IPS DF 4.7 (cell line): ENCODE measurements around the gene RMND5A.

Experiments used
- DNase-seq: peaks from one replicate; pipeline ENCODE4 v3.0.0-alpha.2; 2013; ENCODE audit warnings: low spot score; ENCODE audit errors: extremely low read depth

Gene RMND5A

GRCh38 chr2:86790676-86791572, 70.8 kb downstream of the RMND5A start, which contains the start of gene CD8A:
TSS of gene CD8A (minus strand) at chr2:86790913. CDS start at chr2:86790825, 88 bp downstream.
- no peak for DNase-seq

DNA sequence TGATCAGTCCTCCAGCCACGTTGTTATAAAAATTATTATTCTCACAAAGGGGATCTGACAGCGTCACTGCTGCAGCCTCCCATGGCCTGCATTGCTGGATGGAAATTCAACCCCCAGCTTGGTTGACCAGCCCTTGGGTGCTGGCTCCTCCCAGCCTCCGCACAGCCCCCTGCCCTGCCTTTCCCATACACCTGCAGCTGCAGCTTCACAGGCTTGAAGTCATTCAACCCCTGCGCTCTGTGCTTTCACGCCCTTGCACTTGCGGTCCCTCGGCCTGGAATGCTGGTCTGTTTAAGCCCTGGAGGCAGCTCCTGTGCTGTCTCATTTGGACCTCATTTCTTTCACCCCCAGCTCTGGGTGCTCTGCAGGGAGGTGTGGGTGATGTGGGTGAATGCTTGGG, 71.5 kb downstream of the RMND5A start:
- DNase-seq: no peak

GRCh38 chr2:86793752-86794151, 73.7 kb downstream of the RMND5A start:
- no peak for DNase-seq

DNA sequence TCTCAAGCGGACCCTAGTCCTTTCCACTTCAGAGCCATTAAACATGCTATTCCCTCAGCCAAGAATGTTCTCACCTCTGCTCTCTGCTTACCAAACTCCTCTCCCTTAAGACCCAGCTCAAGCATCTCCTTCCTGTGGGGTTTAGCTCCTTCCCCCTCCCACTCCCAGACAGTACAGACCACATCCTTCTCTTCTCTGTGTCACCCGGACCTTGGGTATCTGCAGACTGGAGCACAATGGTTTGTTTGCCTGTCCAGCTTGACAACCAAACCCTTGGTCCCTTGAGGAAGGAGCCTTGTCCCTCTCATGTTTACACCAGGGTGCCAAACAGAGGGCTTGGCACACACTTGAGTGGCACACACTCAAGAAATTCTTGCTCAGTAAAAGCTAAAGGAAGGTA, 74.8 kb downstream of the RMND5A start:
- DNase-seq: no peak

DNA sequence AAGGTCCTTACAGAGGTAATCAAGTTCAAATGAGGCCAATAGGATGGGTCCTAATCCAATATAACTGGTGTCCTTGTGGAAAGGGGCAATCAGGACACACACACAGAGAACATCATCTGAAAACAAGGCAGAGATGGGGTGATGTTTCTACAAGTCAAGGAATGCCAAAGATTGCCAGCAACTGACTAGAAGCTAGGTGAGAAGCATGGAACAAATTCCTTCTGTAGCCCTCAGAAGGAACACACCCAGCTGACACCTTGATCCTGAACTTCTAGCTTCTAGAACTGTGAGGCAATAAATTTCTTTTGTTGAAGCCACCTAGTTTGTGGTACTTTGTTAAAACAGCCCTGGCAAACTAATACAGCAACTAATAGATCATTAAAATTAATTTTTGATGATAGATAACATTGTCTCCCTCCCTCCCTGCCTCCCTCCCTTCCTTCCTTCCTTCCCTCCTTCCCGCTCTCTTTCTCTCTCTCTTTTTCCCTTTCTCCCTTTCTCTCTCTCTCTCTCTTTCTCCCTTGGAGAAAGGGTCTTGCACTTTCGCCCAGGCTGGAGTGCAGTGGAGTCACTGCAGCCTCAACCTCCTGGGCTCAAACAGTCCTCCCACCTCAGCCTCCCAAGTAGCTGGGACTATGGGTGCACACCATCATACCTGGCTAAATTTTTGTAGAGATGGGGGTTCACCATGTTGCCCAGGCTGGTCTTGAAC, 80.9 kb downstream of the RMND5A start:
- DNase-seq: no peak

DNA sequence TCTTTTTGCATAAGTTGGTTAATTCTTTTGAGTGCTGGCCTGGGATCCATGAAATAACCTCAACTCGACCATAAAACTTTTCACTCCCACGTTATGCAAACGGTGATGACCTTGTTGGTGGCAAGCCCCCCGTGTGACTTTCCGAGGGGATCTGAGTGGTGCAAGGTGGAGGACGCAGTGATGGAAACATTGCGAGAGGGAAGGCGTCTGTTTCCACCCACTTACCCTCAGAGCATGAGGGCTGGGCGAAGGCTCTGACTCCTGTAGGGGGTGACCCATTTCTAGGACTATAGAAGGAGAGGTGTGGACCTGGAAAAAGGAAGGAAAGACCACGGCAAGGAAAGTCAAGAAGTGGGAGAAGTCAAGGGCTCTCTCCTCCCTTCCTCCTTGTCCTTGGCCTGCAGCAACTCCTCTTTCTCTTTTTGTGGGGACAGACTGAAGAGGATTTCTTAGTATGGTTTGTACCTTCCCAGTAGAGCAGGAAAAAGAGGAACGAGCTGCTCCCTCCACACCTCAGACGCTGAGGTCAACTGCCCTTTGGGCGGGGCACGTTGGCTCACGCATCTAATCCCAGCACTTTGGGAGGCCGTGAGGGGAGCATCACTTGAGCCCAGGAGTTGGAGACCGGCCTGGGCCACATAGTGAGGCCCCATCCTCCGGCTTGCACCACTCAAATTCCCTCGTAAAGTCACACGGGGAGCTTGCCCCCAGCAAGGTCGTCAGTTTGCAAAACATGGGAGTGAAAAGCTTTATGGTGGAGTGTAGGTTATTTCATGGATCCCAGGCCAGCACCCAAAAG, 86.2 kb downstream of the RMND5A start:
- DNase-seq: no peak

DNA sequence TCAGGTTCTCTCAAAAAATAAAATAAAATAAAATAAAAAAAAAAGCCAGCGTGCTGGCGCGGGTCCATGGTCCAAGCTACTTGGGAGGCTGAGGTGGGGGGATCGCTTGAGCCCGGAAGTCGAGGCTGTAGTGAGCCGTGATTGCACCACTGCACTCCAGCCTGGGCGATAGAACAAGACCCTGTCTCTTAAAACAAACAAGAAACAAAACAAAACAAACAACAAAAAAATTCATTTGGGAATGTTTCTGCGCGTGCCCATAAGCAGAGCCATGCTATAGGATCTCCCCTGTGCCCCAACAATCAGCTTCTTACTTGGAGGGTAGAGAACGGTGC, 87.0 kb downstream of the RMND5A start:
- no peak for DNase-seq

DNA sequence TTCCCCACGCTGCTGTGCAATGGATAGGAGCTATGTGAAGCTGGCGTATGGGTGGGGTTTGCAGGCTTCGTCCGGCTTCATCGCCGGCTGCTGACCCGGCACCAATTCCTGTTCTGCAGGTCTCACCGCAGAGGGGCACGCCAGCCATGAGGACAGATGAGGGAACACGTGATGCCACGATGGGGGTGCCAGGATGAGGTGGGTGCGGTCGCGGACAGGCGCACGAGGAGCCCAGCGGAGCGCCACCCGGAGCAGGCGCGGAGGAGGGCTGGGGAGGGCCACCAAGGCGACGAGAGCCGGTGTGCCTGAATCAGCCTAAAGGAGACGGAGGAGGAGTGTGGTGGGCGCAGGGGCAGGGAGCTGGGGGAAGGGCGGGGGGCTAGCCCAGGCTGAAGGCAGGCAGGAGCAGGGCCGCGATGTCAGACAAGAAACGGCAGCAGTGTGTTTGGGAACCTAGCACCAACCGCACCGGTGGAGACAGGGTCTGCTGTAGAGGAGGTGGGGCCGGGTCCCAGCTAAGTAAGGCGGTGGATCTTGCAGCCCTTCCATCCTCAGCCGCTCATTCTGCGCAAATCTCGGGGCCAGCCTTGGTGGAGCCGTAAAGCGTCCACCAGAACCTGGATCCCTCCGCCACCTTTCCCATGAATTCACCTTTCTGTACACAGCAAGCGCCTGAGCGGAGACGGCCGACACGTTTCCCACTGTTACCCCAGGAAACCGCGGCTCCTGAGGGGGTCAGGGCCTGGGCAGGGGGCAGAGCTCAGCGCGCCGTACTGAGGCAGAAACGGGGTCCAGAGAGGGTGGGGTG, 87.6 kb downstream of the RMND5A start:
- no peak for DNase-seq

- peak; percentile 69 for DNase-seq
Observed at GRCh38 chr2:86808315-86809161, 88.4 kb downstream of the RMND5A start.

DNA sequence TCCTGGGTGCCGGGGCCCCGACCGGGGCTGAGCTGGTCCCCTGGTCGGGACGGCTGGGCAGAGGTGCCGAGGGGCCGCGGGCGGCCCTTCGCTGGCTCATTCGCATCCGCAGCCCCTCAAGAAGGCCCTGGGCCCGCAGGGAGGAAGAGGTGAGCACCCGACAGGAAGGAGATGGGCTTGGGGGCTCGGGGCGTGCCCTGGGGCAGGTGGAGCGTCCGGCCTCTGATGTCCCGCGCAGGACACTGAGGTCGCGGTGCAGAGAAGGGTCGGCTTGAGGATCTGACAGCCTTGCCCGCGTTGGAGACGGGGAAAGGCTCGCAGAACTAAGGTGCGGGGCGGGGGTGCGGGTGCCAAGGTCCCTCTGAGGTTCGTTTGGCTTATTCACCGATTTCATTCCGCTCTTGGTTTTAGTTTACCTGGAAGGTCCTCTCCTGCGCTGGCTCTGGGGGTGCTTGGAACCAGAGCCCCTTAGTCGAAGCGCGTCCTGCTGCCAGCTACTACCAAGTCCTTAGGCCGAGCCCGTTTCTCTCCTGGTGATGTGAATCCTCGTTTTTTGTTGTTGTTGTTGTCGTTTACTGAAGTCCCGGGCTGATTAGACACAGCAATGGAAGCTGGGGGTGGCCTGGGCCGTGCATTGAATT, 89.5 kb downstream of the RMND5A start:
- no peak for DNase-seq

DNA sequence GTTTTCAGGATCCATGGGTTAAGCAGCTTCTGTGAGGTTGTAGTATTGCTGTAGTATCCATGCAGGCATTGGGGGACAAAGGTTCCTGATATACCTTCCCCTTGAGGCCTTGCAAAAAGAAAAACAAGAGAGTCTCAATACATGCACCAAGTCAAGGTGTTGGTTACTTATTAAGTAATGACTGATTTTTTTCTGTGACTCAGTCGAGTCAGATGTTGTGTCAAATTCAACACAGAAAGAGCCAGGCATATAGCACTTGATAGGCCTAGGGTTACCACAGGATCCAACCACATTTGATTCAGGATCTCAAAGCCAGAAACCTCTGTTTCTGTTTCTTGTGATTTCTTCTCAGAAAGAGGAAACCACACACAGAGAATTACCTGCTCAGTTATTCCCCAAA, 95.5 kb downstream of the RMND5A start:
- no peak for DNase-seq

GRCh38 chr2:86818114-86818801, 98.2 kb downstream of the RMND5A start:
- no peak for DNase-seq

DNA sequence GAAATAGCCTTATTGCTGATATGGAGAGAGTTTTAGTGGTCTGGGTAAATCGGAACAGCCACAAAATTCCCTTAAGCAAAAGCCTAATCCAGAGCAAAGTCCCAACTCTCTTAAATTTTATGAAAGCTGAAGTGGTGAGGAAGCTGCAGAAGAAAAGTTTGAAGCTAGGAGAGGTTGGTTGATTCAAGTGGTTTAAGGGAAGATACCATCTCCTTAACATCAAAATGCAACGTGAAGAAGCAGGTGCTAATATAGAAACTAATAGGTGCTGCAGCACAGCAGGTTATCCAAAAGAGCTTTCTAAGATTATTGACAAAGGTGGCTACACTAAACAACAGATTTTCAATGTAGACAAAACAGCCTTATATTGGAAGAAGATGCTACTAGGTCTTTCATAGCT, 98.9 kb downstream of the RMND5A start:
- no peak for DNase-seq

DNA sequence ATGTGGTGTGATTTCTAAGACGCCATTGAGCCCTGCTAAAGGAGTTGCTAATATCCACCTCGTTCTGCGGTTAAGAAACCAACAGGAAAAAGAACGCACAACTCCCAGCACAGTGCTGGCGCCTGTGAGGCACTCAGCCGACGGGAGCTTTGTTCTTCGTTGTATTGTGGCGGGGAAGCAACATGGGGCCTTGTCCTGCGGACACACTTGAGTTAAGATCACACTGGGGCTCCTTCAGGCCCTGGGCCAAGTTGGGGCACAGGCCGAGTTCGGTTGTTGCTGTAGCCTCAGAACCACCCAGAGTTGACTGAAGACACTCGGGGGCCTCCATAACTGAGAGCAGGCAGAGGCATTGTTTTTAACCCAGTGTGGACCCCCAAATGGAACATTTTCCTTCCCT, 101.2 kb downstream of the RMND5A start:
- DNase-seq: no peak

DNA sequence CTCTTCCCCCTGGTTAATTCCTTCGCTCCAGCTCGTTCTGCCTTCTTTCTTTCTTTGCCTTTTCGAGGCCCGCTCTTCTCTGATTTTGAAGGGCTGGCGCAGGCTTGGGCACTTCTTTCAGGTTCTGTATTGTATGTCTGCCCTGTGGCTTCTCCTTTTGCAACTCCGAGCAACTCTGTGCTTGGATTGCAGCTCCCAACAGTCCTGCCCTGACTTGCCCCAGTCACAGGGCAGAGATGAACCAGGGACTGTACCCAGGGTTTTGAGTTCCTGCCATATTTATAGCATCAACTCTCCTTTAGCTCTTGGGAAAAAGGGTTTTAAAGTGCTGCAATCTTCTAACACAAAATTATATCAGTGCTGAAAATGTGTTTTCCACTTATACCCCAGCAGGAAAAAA, 101.8 kb downstream of the RMND5A start:
- DNase-seq: no peak

DNA sequence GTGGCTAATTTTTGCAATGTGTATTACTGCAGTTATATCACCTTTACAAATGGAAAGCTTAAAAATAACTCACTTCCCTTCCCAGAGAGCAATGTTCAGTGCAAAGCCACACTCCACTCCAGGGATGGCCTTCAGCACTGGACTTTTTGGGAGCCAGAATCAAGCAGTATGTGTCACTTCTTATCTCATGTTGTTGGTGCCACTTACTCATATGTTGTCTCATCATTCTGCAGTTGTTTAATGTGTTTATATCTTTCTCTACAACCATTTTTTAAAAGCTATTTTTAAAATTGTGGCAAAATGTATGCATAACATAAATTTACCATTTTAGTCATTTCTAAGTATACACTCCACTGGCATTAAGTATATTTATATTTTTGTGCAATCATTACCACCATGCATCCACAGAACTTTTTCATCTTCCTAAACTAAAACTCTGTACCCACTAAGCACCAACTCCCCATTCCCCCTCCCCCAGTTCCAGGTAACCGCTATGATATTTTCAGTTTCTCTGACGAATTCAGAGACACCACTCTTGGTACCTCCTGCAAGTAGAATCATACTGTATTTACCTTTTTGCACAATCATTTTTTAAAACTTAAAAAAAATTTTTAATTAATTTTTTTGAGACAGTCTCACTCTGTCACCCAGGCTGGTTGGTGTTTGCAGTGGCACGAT, 102.7 kb downstream of the RMND5A start:
- no peak for DNase-seq

DNA sequence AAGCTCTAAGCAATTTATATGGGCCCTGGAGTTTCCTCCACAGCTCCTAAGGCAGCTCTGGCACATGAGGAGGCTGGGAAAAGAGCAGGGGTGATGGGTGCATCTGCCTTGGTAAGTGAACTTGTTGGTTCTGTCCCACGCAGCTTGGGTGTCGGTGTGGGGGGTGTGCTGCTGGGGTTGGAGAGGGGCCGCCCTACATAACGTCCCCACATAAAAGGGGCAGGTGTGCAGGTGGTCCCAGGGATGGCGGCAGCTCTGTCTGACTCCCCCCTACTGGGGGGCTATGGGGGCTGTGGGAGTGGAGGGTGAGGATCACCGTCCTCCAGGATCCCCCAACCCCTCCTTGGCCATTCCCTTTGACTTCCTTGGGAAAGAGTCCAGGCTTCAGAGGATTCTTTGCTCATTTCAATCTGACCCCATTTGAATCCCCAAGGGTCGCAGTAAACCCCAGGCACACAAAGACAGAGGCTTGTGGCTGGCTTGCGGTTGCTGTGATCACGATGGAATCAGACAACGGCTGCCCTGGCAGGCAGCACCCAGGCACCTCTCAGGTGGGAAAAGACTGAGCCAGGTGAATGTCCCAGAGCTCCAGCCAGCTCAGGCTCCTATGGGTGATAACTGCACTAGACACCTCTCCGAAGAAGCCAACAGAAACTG, 105.1 kb downstream of the RMND5A start:
- DNase-seq: no peak
